H1 (cell line): ENCODE results near the gene SH3TC2. TPM values are rescaled to one million over a fixed set of nuclear protein-coding genes. Genes with fewer than 3 reads are reported as not detected.

Experiments
- CTCF ChIA-PET: fragments of 300-600 bp; sonication (Branson Sonifier 250); formaldehyde crosslinking; loops from one replicate; lab custom pipeline; 2021; ENCODE audit not compliant: partially characterized antibody; lab: Charles Lee
- POLR2A ChIA-PET: fragments of 300-600 bp; sonication (Branson Sonifier 250); formaldehyde crosslinking; loops from one replicate; lab custom pipeline; 2021; ENCODE audit warnings: inconsistent platforms; ENCODE audit not compliant: partially characterized antibody; lab: Charles Lee
- DNase-seq, 2 experiments: peaks; one replicate each; pipeline versions ENCODE4 v3.0.0 to v3.0.0-alpha.2; 2010 to 2022; ENCODE audit warnings: low spot score in 2 of 2, low read depth in 1 of 2, mixed read lengths in 1 of 2
- FAIRE-seq: peaks from 2 replicates; lab custom pipeline; 2011; peaks lifted over from hg19 to GRCh38; lab: Jason Lieb, UNC
- H2AFZ ChIP-seq: 2 replicates; pipeline ENCODE4 v1.8.1; 2012; ENCODE audit warnings: low read length, inconsistent platforms
- H2AK5ac ChIP-seq: 2 replicates; pipeline ENCODE4 v1.6.1; 2013; ENCODE audit warnings: low read depth, low read length
- H2BK120ac ChIP-seq: replicated peaks from 2 replicates; pipeline ENCODE3; 2013; ENCODE audit warnings: low read depth, low read length, inconsistent platforms
- H2BK12ac ChIP-seq: 2 replicates; pipeline ENCODE4 v1.6.1; 2013; ENCODE audit warnings: low read depth, low read length
- H2BK15ac ChIP-seq: 2 replicates; pipeline ENCODE4 v1.6.1; 2013; ENCODE audit warnings: low read length
- H2BK20ac ChIP-seq: 2 replicates; pipeline ENCODE4 v1.6.1; 2013; ENCODE audit warnings: low read length
- H2BK5ac ChIP-seq: 2 replicates; pipeline ENCODE4 v1.6.1; 2013; ENCODE audit warnings: low read depth, low read length
- H3K14ac ChIP-seq: 2 replicates; pipeline ENCODE4 v1.6.1; 2013; ENCODE audit warnings: inconsistent platforms; ENCODE audit not compliant: insufficient read length
- H3K18ac ChIP-seq: 2 replicates; pipeline ENCODE4 v1.6.1; 2013; ENCODE audit warnings: low read length; ENCODE audit errors: extremely low read depth
- H3K23ac ChIP-seq: 2 replicates; pipeline ENCODE4 v1.6.1; 2013; ENCODE audit warnings: inconsistent platforms; ENCODE audit not compliant: insufficient read length
- H3K23me2 ChIP-seq: 2 replicates; pipeline ENCODE4 v1.6.1; 2013; ENCODE audit warnings: low read depth, low read length
- H3K27ac ChIP-seq: 2 replicates; pipeline ENCODE4 v1.6.1; 2011; ENCODE audit warnings: low read depth, low read length, inconsistent platforms
- H3K27me3 ChIP-seq, 4 experiments: replicated peaks in 1 of 4; 1 replicate in 1 of 4; 2 replicates in 3 of 4; pipeline versions ENCODE4 v1.6.1 to v1.8.1; 2011 to 2013; ENCODE audit warnings: low read length in 3 of 4, mild to moderate bottlenecking in 3 of 4, inconsistent platforms in 2 of 4, mixed read lengths in 2 of 4, moderate library complexity in 1 of 4; ENCODE audit not compliant: control insufficient read depth in 3 of 4, insufficient read depth in 3 of 4; ENCODE audit errors: extremely low read depth in 1 of 4
- H3K36me3 ChIP-seq, 4 experiments: 2 replicates each; pipeline versions ENCODE4 v1.6.1 to v1.8.1; 2011 to 2013; ENCODE audit warnings: mild to moderate bottlenecking in 4 of 4, low read length in 3 of 4, moderate library complexity in 2 of 4, control low read depth in 1 of 4, inconsistent platforms in 1 of 4; ENCODE audit not compliant: insufficient read depth in 4 of 4, control insufficient read depth in 2 of 4
- H3K4ac ChIP-seq: replicated peaks from 2 replicates; pipeline ENCODE3; 2013; ENCODE audit warnings: low read length, low read depth, mixed read lengths, inconsistent platforms; ENCODE audit not compliant: insufficient read length
- H3K4me1 ChIP-seq, 4 experiments: replicated peaks in 1 of 4; 1 replicate in 1 of 4; 2 replicates in 3 of 4; pipeline versions ENCODE4 v1.6.1 to v1.8.1; 2011 to 2013; ENCODE audit warnings: low read length in 3 of 4, inconsistent platforms in 2 of 4, mixed read lengths in 1 of 4; ENCODE audit not compliant: insufficient read depth in 4 of 4, control insufficient read depth in 3 of 4
- H3K4me2 ChIP-seq, 2 experiments: 2 replicates each; pipeline versions ENCODE4 v1.6.1 to v1.8.1; 2011 to 2013; ENCODE audit warnings: low read depth in 2 of 2, low read length in 2 of 2, control low read depth in 1 of 2, inconsistent platforms in 1 of 2, mild to moderate bottlenecking in 1 of 2; ENCODE audit not compliant: insufficient read depth in 1 of 2
- H3K4me3 ChIP-seq, 4 experiments: fragments of 200-600, 300-600 bp in 1 of 4; sonication (generic), shearing (Covaris generic), sonication (Bioruptor Twin) in 1 of 4; 2 replicates each; pipeline versions ENCODE4 v1.5.1 to v1.8.1; 2011 to 2016; ENCODE audit warnings: low read length in 4 of 4, low read depth in 3 of 4, control low read depth in 2 of 4, inconsistent platforms in 2 of 4, mild to moderate bottlenecking in 2 of 4, mixed read lengths in 1 of 4, moderate library complexity in 1 of 4; ENCODE audit not compliant: insufficient read depth in 2 of 4; ENCODE audit errors: extremely low read depth in 1 of 4
- H3K56ac ChIP-seq: replicated peaks from 2 replicates; pipeline ENCODE3; 2013; ENCODE audit warnings: low read depth, mild to moderate bottlenecking, mixed read lengths, low read length, inconsistent platforms; ENCODE audit not compliant: insufficient read length
- H3K79me1 ChIP-seq: 2 replicates; pipeline ENCODE4 v1.6.1; 2013; ENCODE audit warnings: low read depth, low read length, control low read depth
- H3K79me2 ChIP-seq, 2 experiments: 2 replicates each; pipeline versions ENCODE4 v1.6.1 to v1.8.1; 2012 to 2013; ENCODE audit warnings: low read length in 2 of 2, mild to moderate bottlenecking in 2 of 2, inconsistent platforms in 1 of 2; ENCODE audit not compliant: insufficient read depth in 2 of 2, control insufficient read depth in 1 of 2
- H3K9ac ChIP-seq, 4 experiments: replicated peaks in 1 of 4; 1 replicate in 1 of 4; 2 replicates in 3 of 4; pipeline versions ENCODE4 v1.6.1 to v1.8.1; 2011 to 2013; ENCODE audit warnings: low read depth in 3 of 4, low read length in 3 of 4, control low read depth in 2 of 4, mild to moderate bottlenecking in 2 of 4, moderate library complexity in 2 of 4, inconsistent platforms in 1 of 4; ENCODE audit errors: extremely low read depth in 1 of 4
- H3K9me3 ChIP-seq, 2 experiments: 2 replicates each; pipeline versions ENCODE4 v1.6.1 to v1.8.1; 2012 to 2013; ENCODE audit warnings: mild to moderate bottlenecking in 2 of 2, moderate library complexity in 2 of 2, control low read depth in 1 of 2, inconsistent platforms in 1 of 2, low read depth in 1 of 2, low read length in 1 of 2, mixed read lengths in 1 of 2; ENCODE audit not compliant: insufficient read depth in 2 of 2
- H4K20me1 ChIP-seq, 2 experiments: replicated peaks in 1 of 2; 2 replicates each; pipeline versions ENCODE3 to v1.8.1; 2011 to 2013; ENCODE audit warnings: inconsistent platforms in 2 of 2, low read length in 2 of 2, mild to moderate bottlenecking in 1 of 2; ENCODE audit not compliant: insufficient read depth in 2 of 2, control insufficient read depth in 1 of 2
- H4K5ac ChIP-seq: 2 replicates; pipeline ENCODE4 v1.6.1; 2013; ENCODE audit warnings: low read length, low read depth, mixed read lengths, inconsistent platforms; ENCODE audit not compliant: insufficient read length
- H4K8ac ChIP-seq: 2 replicates; pipeline ENCODE4 v1.8.0; 2013; ENCODE audit warnings: mild to moderate bottlenecking, moderate library complexity, low read length, inconsistent platforms; ENCODE audit not compliant: insufficient read depth; ENCODE audit errors: extremely low read depth
- H4K91ac ChIP-seq: replicated peaks from 2 replicates; pipeline ENCODE3; 2013; ENCODE audit warnings: low read length, mixed read lengths, inconsistent platforms; ENCODE audit not compliant: insufficient read length
- BCL11A ChIP-seq, 2 experiments: IDR thresholded peaks; one replicate each; pipeline ENCODE4 v1.6.1; 2011; ENCODE audit warnings: low read depth in 2 of 2, low read length in 2 of 2, mild to moderate bottlenecking in 2 of 2
- EP300 ChIP-seq, 2 experiments: IDR thresholded peaks; 1 replicate in 1 of 2; 2 replicates in 1 of 2; pipeline ENCODE4 v1.6.1; 2011 to 2012; ENCODE audit warnings: low read depth in 2 of 2, low read length in 2 of 2, mild to moderate bottlenecking in 2 of 2, borderline replicate concordance in 1 of 2, inconsistent platforms in 1 of 2, moderate library complexity in 1 of 2
- HDAC2 ChIP-seq, 2 experiments: fragments of 300-600 bp in 1 of 2; sonication (generic) in 1 of 2; IDR thresholded peaks; 2 replicates each; pipeline ENCODE4 v1.6.1; 2011 to 2012; ENCODE audit warnings: low read depth in 2 of 2, low read length in 2 of 2, mild to moderate bottlenecking in 2 of 2, moderate library complexity in 2 of 2, borderline replicate concordance in 1 of 2, inconsistent platforms in 1 of 2
- KDM5A ChIP-seq: fragments of 200-600 bp; IDR thresholded peaks from 2 replicates; pipeline ENCODE4 v1.7.1; 2012; ENCODE audit warnings: mild to moderate bottlenecking, low read length, inconsistent platforms, mixed read lengths
- NANOG ChIP-seq: IDR thresholded peaks from 2 replicates; pipeline ENCODE4 v1.6.1; 2011; ENCODE audit warnings: low read length, low read depth, mild to moderate bottlenecking, inconsistent platforms; ENCODE audit not compliant: insufficient read depth, poor library complexity, severe bottlenecking
- SP2 ChIP-seq: IDR thresholded peaks from 2 replicates; pipeline ENCODE4 v1.6.1; 2012; ENCODE audit warnings: mild to moderate bottlenecking, low read length, inconsistent platforms
- YY1 ChIP-seq: IDR thresholded peaks from 2 replicates; pipeline ENCODE4 v1.6.1; 2011; ENCODE audit warnings: low read depth, mild to moderate bottlenecking, low read length
- WGBS, 2 experiments: shearing (Covaris generic) in 1 of 2; methylation state at CpG; one replicate each; pipeline versions ENCODE4 v1.1.6 to v1.1.7; 2013 to 2015; ENCODE audit warnings: low lambda C conversion rate in 2 of 2, mixed read lengths in 2 of 2, inconsistent platforms in 1 of 2, low coverage in 1 of 2, missing lambda C conversion rate in 1 of 2; ENCODE audit not compliant: insufficient replicate concordance in 2 of 2, insufficient coverage in 1 of 2, insufficient read length in 1 of 2; ENCODE audit errors: extremely low coverage in 1 of 2, missing lambda C conversion rate in 1 of 2; 5-methylcytosine and 5-hydroxymethylcytosine counted together
- polyA plus RNA-seq, 7 experiments: library from polyadenylated mRNA; depleted of rRNA in 3 of 7; stranded (reverse) in 5 of 7; unstranded in 2 of 7; fragments of >200 nt in 5 of 7; fragments of 200-250 nt in 2 of 7; gene quantifications; 1 replicate in 5 of 7; 2 replicates in 1 of 7; 4 replicates in 1 of 7; pipeline versions ENCODE4 v1.2.1 to v1.2.3, GENCODE V29; 2011 to 2013; ENCODE audit warnings: missing spikeins in 2 of 7, mixed read lengths in 2 of 7
- total RNA-seq: library from RNA; stranded (reverse); fragmentation: NEBNext Ultra II Directional; extraction: Animal tissue kit (Norgen Biotek cat#: 25700); gene quantifications from 2 replicates; pipeline ENCODE4 v1.2.1, GENCODE V29; 2021
- TF ChIP-seq, protein P1 (sequence below): IDR thresholded peaks from 2 replicates; pipeline ENCODE4 v1.6.1; 2012; ENCODE audit warnings: inconsistent platforms

The SH3TC2 gene
- total and polyA plus RNA-seq, 2 of the 8 experiments (the other 6 are each of a cell fraction or from before 2014, with no cell fraction given): 0.11 to 0.80 TPM

GRCh38 chr5:149094996-149095395, 32.1 kb upstream of the SH3TC2 start:
- Histone ChIP-seq H3K4me1 (no peaks in the 10 kb centered on the region), H3K18ac (no peak overlapping the region), H2AFZ (no peak overlapping the region), H3K4ac (no peak overlapping the region), H3K56ac (no peak overlapping the region), H2BK12ac (no peak overlapping the region), H4K91ac (no peak overlapping the region), H4K20me1 (no peaks in the 10 kb centered on the region), H3K23me2 (no peaks in the 10 kb centered on the region), H3K36me3 (no peaks in the 10 kb centered on the region), H3K9ac (no peak overlapping the region), H3K27ac (no peak overlapping the region), H3K27me3 (no peaks in the 10 kb centered on the region), H3K79me1 (no peaks in the 10 kb centered on the region), H3K9me3 (0 out of 4 replicates have a peak, but pooled peaks cover 0 to 2% of the 10 kb centered on the region in 2 experiments), H3K23ac (no peak overlapping the region), H4K5ac (no peak overlapping the region), H4K8ac (no peak overlapping the region), H3K14ac (no peak overlapping the region), H3K4me2 (no peak overlapping the region), H3K79me2 (no peaks in the 10 kb centered on the region), H2BK5ac (no peak overlapping the region), H2BK15ac (no peak overlapping the region), H3K4me3 (no peak overlapping the region), H2AK5ac (no peak overlapping the region), H2BK120ac (no peak overlapping the region), H2BK20ac (no peak overlapping the region)
- FAIRE-seq (no peak), DNase-seq (no peak)
- CTCF ChIA-PET: interaction anchor here (0.7 to 2.9 kb wide), 3 partner anchors 20 to 60 kb away, joined by 3 to 10 read pairs (median 4); no protein-coding TSS in a partner anchor
- WGBS, 2 experiments: 91% methylated on average over 2 of the region's 2 CpGs; no CpG with 5 or more reads in 1 of the 2 experiments
- POLR2A ChIA-PET: no interaction called here
- TF ChIP-seq YY1 (no peak), KDM5A (no peak), SP2 (no peak), HDAC2 (IDR thresholded peaks at IDR 0.05; ENCODE audit: borderline replicate concordance in 1 of 2, low read depth in 2 of 2, low read length in 2 of 2) (no peak), BCL11A (IDR thresholded peaks at IDR 0.05; ENCODE audit: low read depth in 2 of 2, low read length in 2 of 2) (no peak), EP300 (IDR thresholded peaks at IDR 0.05; ENCODE audit: borderline replicate concordance in 1 of 2, low read depth in 2 of 2, low read length in 2 of 2) (no peak), NANOG (no peak)
- TF ChIP-seq, protein P1, sequence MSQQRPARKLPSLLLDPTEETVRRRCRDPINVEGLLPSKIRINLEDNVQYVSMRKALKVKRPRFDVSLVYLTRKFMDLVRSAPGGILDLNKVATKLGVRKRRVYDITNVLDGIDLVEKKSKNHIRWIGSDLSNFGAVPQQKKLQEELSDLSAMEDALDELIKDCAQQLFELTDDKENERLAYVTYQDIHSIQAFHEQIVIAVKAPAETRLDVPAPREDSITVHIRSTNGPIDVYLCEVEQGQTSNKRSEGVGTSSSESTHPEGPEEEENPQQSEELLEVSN: no peak
